ENCODE data around the gene COL8A1.

GRCh38 chr3:99755831-99756230 lies 117.4 kb downstream of the COL8A1 start:
- TF ChIP-seq CTCF (IDR thresholded peaks at IDR 0.05): no peak
- no peak for TF ChIP-seq POLR2AphosphoS5 (IDR thresholded peaks at IDR 0.05; ENCODE audit: low read depth, low read length)
- no peak for TF ChIP-seq REST (IDR thresholded peaks at IDR 0.05; ENCODE audit: insufficient read depth in 1 of 2, low read depth in 2 of 2, low read length in 1 of 2)
- TF ChIP-seq SIN3A (IDR thresholded peaks at IDR 0.05; ENCODE audit: borderline replicate concordance, insufficient read depth, low read depth, low read length): no peak
- TF ChIP-seq TCF7L2 (IDR thresholded peaks at IDR 0.05; ENCODE audit: low read depth, low read length): no peak

Measured in Panc1 (cell line).